HG03095 (cell line): ENCODE measurements around the gene HLA-DOB.

Experiments used
- ATAC-seq: cut with Tn5 transposase; IDR thresholded peaks from one replicate; pipeline ENCODE4 v1.9.1; 2021; ENCODE audit warnings: moderate library complexity; ENCODE audit not compliant: unreplicated experiment

Gene HLA-DOB

GRCh38 chr6:32816746-32817204 lies at the start of gene HLA-DOB:
Gene HLA-DOB, minus strand, starts transcription at chr6:32817002. Its CDS starts 51 bp downstream, at chr6:32816951.
- no peak for ATAC-seq

DNA sequence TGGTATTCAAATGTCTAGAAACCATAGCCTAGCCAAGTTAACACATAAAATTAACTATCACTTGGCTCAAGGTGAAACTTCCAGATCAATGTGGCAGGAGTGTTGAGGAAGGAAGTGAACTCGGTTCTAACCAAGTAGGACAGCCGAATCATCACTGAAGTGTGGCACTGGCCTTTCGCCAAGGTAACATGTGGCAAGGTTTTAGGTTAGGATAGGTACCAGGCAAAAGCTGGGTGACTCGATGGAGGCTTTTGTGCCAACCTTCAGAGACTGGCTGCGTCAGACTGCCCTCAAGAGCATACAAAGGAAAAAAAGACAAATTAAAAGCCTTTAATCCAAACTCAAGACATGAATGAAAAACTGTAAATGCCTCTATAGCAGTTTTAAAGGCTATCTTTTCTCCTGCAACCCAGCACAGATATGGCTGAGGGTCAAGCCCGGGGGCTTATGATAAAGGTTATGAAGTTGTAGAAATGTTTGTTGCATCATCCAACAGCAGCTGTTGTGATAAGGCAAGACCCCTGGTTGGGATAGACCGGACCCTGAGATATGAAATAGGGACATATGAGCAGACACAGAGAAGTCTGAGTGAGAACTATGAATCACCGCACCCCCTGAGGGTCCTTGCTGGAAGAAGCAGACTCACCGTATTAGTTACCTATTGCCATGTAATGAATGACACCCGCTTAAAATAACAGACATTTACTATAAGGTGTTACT lies 49.1 kb upstream of the HLA-DOB start:
- ATAC-seq = no peak

DNA sequence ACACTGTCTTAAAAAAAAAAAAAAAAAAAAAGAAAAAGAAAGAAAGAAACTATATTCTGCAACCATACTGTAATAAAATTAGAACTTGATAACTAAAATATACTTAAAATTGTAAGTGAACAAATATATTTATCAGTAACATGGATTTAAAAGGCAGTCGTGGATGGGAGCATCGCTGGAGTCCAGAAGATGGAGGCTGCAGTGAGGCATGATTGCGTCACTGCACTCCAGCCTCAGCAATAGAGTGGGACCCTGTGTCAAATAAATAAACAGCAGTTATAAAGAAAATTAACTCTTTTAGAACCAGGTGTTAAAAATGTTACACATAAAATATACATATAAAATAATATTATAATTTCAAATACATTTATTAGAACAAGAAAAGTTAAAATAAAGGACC lies 45.9 kb upstream of the HLA-DOB start:
- no peak for ATAC-seq

DNA sequence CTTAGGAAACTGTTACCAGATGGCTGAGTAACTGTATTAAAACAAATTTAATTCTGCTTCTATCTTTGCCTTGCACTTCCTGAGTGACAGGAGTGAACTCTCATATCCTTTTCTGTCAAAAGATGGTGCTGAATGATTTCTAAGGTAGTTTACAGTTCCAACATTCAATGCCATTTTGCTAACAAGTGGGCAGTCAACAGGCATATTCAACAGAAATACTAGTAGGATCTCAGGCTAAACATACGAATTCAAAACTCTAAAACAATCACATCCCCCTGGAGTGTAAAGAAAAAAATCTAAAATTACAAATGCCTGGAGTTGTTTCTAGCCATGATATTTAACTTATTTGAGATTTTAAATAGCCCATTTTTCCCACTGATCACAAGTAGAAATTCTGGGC lies 43.9 kb upstream of the HLA-DOB start:
- ATAC-seq = no peak

- ATAC-seq = no peak
These were observed 41.4 kb upstream of the HLA-DOB start for GRCh38 chr6:32858194-32858593.

GRCh38 chr6:32857156-32857891 lies 40.5 kb upstream of the HLA-DOB start:
- ATAC-seq = no peak

- no peak for ATAC-seq
These were observed 38.8 kb upstream of the HLA-DOB start for GRCh38 chr6:32855467-32856174.

- peak; percentile 20 for ATAC-seq
These were observed 37.8 kb upstream of the HLA-DOB start for GRCh38 chr6:32854376-32855178.

- peak; percentile 62 for ATAC-seq
These were observed 37.0 kb upstream of the HLA-DOB start, which contains the start of the genes PSMB9 and TAP1 for GRCh38 chr6:32853541-32854375. Gene PSMB9, plus strand, starts transcription at chr6:32854192. Its CDS starts 38 bp downstream, at chr6:32854230. Gene TAP1, minus strand, starts transcription at chr6:32853704. Its CDS starts 68 bp downstream, at chr6:32853636.

- peak; percentile 20 for ATAC-seq
These were observed 36.2 kb upstream of the HLA-DOB start for GRCh38 chr6:32852844-32853540.

DNA sequence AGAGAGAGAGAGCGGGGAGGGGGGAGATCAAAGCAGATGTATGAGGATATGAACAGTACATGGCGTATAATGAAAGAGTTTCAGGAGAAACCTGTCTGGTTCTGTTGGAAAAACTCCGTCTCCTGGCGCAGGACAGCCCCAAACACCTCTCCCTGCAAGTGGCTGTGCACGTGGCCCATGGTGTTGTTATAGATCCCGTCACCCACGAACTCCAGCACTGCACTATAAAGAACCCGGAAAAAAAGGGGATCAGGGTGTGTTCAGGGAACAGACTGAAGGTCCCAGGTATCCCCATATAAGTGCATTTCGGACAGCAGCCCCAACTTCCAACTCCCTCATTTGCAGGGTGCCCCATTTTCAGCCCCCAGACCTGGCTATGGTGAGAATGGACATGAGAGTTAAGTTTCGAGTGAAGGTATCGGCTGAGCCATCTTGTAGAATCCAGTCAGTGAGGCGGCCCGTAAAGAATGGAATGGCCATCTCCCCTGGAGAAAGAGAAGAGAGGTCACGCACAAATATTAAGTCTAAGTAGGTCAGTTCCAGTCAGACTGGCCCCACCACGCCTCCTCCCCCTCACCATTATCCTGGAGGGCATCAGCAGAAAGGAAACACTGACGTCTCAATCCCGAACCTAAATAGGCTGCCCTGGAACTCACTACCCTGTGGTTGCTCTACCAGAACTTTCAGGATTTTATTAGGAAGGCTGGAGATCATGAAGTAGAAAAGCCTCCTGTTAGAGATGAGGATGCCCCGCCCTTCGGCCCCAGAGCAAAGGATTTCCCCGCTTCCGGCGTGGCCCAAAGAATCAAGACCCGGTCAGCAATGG lies 35.4 kb upstream of the HLA-DOB start:
- ATAC-seq = no peak

DNA sequence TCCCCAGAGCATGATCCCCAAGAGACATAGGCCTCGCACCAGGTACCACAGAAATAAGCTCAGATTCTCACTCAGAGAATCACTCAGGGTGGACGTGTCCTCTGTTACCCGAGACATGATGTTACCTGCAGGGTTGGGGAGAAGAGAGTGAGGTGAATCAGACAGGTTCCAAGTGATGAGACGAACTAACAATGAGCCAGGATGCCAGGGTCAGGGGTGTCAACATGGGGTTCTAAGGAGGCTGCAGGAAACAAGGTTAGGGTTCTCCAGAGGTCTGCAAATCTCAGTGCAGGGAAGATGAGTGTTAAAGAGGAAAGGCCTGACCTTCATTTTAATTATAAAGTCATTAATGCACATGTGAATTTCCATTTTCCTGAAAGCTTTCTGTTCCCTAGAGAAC lies 34.2 kb upstream of the HLA-DOB start:
- no peak for ATAC-seq

DNA sequence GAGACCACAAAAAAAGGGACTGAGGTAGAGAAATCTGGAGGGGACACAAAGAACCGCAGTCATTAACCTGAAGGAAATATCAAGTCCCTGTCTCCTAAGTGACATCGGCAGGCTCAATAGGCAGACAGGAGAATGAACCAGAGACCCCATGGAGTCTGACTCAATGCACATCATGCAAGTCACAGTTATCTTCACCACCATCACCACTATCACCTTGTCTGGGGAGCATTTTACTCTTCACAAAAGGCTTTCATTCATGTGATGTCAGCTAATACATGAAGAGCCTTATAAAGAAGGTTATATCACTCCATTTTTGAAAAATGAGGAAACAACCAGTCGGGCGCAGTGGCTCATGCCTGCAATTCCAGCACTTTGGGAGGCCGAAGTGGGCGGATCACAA lies 32.3 kb upstream of the HLA-DOB start:
- ATAC-seq = no peak

GRCh38 chr6:32847795-32848194 lies 31.0 kb upstream of the HLA-DOB start:
- ATAC-seq = no peak

- ATAC-seq = no peak
These were observed 30.2 kb upstream of the HLA-DOB start for GRCh38 chr6:32847004-32847403.

DNA sequence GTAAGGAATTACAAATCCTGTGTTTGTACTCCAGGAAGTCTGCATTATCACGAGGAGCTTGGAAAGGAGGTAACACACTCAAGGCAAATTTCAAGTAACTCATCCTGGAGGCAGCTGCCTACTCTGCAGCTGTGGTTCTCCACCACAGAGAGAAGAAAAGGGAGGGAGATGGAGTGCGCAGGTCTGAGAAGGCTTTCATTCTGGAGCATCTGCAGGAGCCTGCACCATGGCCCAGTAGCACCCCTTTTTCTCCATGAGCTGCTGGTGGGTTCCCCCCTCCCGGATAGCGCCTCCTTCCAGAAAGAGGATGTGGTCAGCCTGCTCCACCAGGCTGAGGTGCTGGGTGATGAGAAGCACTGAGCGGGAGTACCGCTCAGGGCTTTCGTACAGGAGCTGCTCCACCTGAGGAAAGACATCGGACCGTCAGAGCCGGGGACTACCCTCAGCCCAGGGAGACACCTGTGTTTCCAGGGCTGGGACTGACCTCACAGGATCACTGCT lies 28.6 kb upstream of the HLA-DOB start:
- no peak for ATAC-seq

DNA sequence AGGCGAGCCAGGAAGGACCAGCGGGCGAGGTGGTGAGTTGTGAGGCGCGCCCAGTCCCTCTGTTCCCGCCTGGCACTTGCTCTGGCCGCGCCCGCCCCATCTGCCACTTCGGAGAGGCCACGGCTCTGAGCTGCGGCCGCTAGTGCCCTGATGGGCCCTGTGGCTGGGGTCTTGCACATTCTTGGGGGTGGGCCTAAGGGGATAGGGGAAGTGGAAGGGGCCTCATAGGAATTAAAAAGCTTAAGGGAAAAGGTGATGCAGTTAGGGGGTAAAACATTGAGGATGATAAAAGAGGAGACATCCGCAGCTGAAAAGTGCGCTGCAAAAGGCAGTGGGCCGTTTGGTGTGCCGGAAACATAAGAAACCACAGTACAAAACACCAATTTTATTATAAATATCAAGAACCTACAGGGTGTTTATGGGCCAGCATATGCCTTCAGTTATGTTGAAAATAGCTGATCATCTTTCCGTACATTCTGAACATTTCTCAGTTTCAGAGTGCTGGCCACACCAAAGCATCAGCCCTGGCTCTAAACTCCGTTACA lies 28.1 kb upstream of the HLA-DOB start:
- no peak for ATAC-seq
